ENCODE data around the gene CYSLTR2. TPM values are rescaled to one million over a fixed set of nuclear protein-coding genes. Genes with fewer than 3 reads are reported as not detected.

Gene CYSLTR2
- polyA plus RNA-seq, 1 donor (not counting 4 experiments of a cell fraction or from before 2014, with no cell fraction given), result not detected

- no peaks in the 10 kb centered on the region for H3K36me3 ChIP-seq (ENCODE audit: control insufficient read depth in 2 of 2, extremely low read depth in 1 of 2, insufficient read depth in 2 of 2, low read length in 2 of 2)
- no peak overlapping the region for H3K9ac ChIP-seq (ENCODE audit: control insufficient read depth, extremely low read depth, insufficient read depth, low read length)
- no peaks in the 10 kb centered on the region for H3K27me3 ChIP-seq (ENCODE audit: control insufficient read depth, extremely low read depth, insufficient read depth, low read length)
- no peaks in the 10 kb centered on the region for H3K79me2 ChIP-seq (ENCODE audit: control insufficient read depth, insufficient read depth, low read length)
- H3K4me3 ChIP-seq (ENCODE audit: control insufficient read depth in 2 of 3, extremely low read depth in 1 of 3, insufficient read depth in 2 of 3, low read depth in 1 of 3, low read length in 3 of 3), result no peak overlapping the region
- no peak overlapping the region for H3K27ac ChIP-seq (ENCODE audit: control insufficient read depth, insufficient read depth, low read length)
- no peak overlapping the region for H3K4me2 ChIP-seq (ENCODE audit: control insufficient read depth, extremely low read depth, insufficient read depth, low read depth, low read length)
- H2AFZ ChIP-seq (ENCODE audit: control insufficient read depth, low read length), result no peak overlapping the region
- TF ChIP-seq CTCF (optimal IDR thresholded peaks at IDR 0.05 in 1 of 3, IDR thresholded peaks at IDR 0.05 in 1 of 3, conservative IDR thresholded peaks at IDR 0.05 in 1 of 3; ENCODE audit: extremely low read depth in 1 of 3, insufficient read depth in 2 of 3, low read length in 3 of 3), result no peak
- TF ChIP-seq EZH2 (IDR thresholded peaks at IDR 0.05; ENCODE audit: low read length), result no peak
- dilution Hi-C loops (cut with MboI; ENCODE audit: extremely low pct_ligation_motif_present, low sequenced_read_pairs), result no loop called here
- no peaks in the 10 kb centered on the region for H3K4me1 ChIP-seq (ENCODE audit: control insufficient read depth, extremely low read depth, insufficient read depth, low read length)
- no peak for FAIRE-seq
- no peaks in the 10 kb centered on the region for H4K20me1 ChIP-seq (ENCODE audit: control insufficient read depth, extremely low read depth, insufficient read depth, low read length)
- no peaks in the 10 kb centered on the region for H3K9me3 ChIP-seq (ENCODE audit: control insufficient read depth, low read depth, low read length)
- no peaks in the 10 kb centered on the region for H3K9me1 ChIP-seq (ENCODE audit: control insufficient read depth, extremely low read depth, insufficient read depth, low read length)
- DNase-seq (ENCODE audit: low read depth, low spot score), result no peak
Measured at GRCh38 chr13:48715977-48716376, 62.2 kb downstream of the CYSLTR2 start.

- Histone ChIP-seq H3K36me3 (ENCODE audit: control insufficient read depth in 2 of 2, extremely low read depth in 1 of 2, insufficient read depth in 2 of 2, low read length in 2 of 2) (no peaks in the 10 kb centered on the region), H3K9ac (ENCODE audit: control insufficient read depth, extremely low read depth, insufficient read depth, low read length) (no peak overlapping the region), H3K27me3 (ENCODE audit: control insufficient read depth, extremely low read depth, insufficient read depth, low read length) (no peaks in the 10 kb centered on the region), H3K4me1 (ENCODE audit: control insufficient read depth, extremely low read depth, insufficient read depth, low read length) (no peaks in the 10 kb centered on the region), H2AFZ (ENCODE audit: control insufficient read depth, low read length) (no peak overlapping the region), H3K4me3 (ENCODE audit: control insufficient read depth in 2 of 3, extremely low read depth in 1 of 3, insufficient read depth in 2 of 3, low read depth in 1 of 3, low read length in 3 of 3) (no peak overlapping the region), H3K9me3 (ENCODE audit: control insufficient read depth, low read depth, low read length) (no peaks in the 10 kb centered on the region), H3K4me2 (ENCODE audit: control insufficient read depth, extremely low read depth, insufficient read depth, low read depth, low read length) (no peak overlapping the region), H4K20me1 (ENCODE audit: control insufficient read depth, extremely low read depth, insufficient read depth, low read length) (no peaks in the 10 kb centered on the region), H3K9me1 (ENCODE audit: control insufficient read depth, extremely low read depth, insufficient read depth, low read length) (no peaks in the 10 kb centered on the region), H3K27ac (ENCODE audit: control insufficient read depth, insufficient read depth, low read length) (no peak overlapping the region), H3K79me2 (ENCODE audit: control insufficient read depth, insufficient read depth, low read length) (no peaks in the 10 kb centered on the region)
- TF ChIP-seq CTCF (optimal IDR thresholded peaks at IDR 0.05 in 1 of 3, IDR thresholded peaks at IDR 0.05 in 1 of 3, conservative IDR thresholded peaks at IDR 0.05 in 1 of 3; ENCODE audit: extremely low read depth in 1 of 3, insufficient read depth in 2 of 3, low read length in 3 of 3) (no peak), EZH2 (IDR thresholded peaks at IDR 0.05; ENCODE audit: low read length) (no peak)
- DNase-seq (ENCODE audit: low read depth, low spot score), result no peak
- dilution Hi-C loops (cut with MboI; ENCODE audit: extremely low pct_ligation_motif_present, low sequenced_read_pairs), result no loop called here
- FAIRE-seq, result no peak
Measured at GRCh38 chr13:48720621-48721020, 66.9 kb downstream of the CYSLTR2 start.
